ENCODE measurements around the gene LITAF.
"Not testable (repeated sequence)": the region's sequence is repeated elsewhere in the genome, so short reads cannot be mapped to it uniquely, and the experiment has no call there.

LITAF gene

DNA sequence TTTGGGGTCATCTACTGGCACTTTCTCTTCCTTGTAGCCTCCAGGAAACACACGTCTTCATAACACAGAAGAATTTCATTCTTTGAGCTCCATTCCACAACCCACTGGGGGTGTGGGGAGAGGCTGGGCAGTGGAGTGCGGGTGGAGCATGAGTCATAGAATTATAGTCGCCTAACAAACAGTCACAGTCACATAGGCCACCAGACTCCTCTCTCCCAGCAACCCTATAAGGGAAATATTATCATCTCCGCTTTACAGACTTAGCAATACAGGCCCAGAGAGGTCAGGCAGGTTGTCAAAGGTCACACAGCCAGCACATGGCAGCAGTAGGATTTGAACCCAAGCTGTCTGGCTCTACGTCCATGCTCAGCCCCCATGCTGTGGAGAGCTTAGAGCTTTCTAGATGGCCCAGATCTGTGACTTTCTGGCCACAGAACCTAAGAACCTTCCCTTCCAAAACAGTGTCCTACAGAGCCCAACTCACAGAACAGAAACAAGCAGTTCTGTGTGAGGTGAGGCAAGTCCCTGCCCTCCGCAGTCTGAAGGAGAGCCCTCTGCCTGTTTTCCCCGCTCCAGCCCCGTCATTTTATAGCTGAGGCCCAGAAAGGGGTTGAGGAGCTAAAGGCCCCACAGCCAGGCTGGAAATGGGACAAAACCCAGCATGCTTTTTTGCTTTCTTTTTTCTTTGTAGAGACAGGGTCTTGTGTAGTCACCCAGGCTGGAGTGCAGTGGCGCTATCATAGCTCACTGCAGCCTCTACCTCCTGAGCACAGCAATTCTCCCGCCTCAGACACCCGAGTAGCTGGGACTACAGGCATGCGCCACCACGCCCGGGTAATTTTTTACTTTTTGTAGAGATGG is 10.7 kb upstream of the LITAF start:
- DNase-seq (ENCODE audit: extremely low read depth, low read depth) = no peak

DNA sequence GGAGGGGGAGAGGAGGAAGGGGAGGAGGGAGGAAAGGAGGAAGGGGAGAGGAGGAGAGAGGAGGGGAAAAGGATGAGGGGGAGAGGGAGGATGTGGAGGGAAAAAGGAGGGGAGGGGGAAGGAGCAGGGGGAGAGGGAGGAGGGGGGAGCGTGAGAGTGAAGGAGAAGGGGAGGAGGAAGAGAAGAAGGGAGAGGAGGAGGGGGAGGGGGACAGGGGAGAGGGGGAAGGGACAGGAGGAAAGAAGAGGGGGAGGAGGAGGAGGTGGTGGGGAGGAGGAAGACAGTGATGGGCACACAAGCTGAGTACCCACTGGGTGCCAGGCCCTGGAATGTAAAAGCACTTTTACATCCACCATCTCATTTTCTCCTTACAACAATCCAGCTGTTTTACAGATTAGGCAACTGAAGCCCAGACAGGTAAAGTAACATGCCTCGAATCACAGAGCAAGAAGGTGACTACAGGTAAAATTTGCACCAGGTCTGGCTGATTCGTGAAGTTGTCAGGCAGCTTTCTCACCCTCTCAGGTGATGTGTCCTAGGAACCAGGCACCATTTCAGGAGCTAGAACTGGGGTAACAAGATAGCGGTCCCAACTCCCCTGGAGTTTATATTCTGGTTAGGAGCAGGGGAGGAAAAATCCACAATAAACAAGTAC is 10.0 kb upstream of the LITAF start:
- no peak for TF ChIP-seq CTCF (IDR thresholded peaks at IDR 0.05; ENCODE audit: low read depth, low read length)

More for the DNA sequence above, 10.7 kb upstream of the LITAF start:
- no peak for TF ChIP-seq CTCF (IDR thresholded peaks at IDR 0.05; ENCODE audit: low read depth, low read length)

GRCh38 chr16:11593581-11593980 is 6.9 kb upstream of the LITAF start:
- TF ChIP-seq CTCF (IDR thresholded peaks at IDR 0.05; ENCODE audit: low read depth, low read length) = no peak
- DNase-seq (ENCODE audit: extremely low read depth, low read depth) = no peak

More for the DNA sequence above, 10.0 kb upstream of the LITAF start:
- no peak for DNase-seq (ENCODE audit: extremely low read depth, low read depth)

DNA sequence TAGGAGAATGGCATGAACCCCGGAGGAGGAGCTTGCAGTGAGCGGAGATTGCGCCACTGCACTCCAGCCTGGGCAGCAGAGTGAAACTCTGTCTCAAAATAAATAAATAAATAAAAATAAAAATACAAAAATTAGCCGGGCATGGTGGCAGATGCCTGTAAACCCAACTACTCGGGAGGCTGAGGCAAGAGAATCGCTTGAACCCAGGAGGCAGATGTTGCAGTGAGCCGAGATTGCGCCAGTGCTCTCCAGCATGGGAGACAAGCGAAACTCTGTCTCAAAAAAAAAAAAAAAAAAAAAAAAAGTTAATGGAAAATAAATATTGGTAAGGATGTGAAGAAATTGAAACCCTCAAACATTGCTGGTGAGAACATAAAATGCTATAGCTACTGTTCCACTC is 6.4 kb upstream of the LITAF start:
- not testable (repeated sequence) for DNase-seq (ENCODE audit: extremely low read depth, low read depth)

DNA sequence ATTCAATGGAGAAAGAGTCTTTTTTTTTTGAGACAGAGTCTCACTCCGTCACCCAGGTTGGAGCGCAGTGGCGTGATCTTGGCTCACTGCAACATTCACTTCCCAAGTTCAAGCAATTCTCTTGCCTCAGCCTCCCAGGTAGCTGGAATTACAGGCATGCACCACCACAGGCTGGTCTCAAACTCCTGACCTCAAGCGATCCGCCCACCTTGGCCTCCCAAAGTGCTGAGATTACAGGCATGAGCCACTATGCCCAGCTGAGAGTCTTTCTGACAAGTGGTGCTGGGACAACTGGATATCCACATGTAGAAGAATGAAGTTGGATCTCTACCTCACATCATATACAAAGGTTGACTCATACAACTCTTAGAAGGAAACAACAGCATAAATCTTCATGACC is 4.9 kb upstream of the LITAF start:
- DNase-seq (ENCODE audit: extremely low read depth, low read depth) = not testable (repeated sequence)

- no peak for DNase-seq (ENCODE audit: extremely low read depth, low read depth)
- TF ChIP-seq CTCF (IDR thresholded peaks at IDR 0.05; ENCODE audit: low read depth, low read length) = no peak
These were observed 2.5 kb upstream of the LITAF start for GRCh38 chr16:11589198-11589550.

GRCh38 chr16:11588321-11589197 is 1.8 kb upstream of the LITAF start:
- DNase-seq (ENCODE audit: extremely low read depth, low read depth) = no peak
- TF ChIP-seq CTCF (IDR thresholded peaks at IDR 0.05; ENCODE audit: low read depth, low read length) = no peak

All from AG09319 (cell line).